Head of caudate nucleus (tissue), 42 donors: ENCODE results near the gene ZSCAN21.
A peak's percentile ranks its signal among the peaks of the same experiment; 100 is the strongest.

ENCODE experiments used
- DNase-seq, 42 donors: peaks; one replicate each; pipeline versions ENCODE4 v3.0.0 to v3.0.0-alpha.2; 2020 to 2021; ENCODE audit warnings: mixed read lengths in 7 of 42
- intact Hi-C: fragments of 100-400 bp; cut with DNase I; formaldehyde crosslinking; loops from one replicate; pipeline ENCODE4 v1.15.0; 2022

The ZSCAN21 gene

DNA sequence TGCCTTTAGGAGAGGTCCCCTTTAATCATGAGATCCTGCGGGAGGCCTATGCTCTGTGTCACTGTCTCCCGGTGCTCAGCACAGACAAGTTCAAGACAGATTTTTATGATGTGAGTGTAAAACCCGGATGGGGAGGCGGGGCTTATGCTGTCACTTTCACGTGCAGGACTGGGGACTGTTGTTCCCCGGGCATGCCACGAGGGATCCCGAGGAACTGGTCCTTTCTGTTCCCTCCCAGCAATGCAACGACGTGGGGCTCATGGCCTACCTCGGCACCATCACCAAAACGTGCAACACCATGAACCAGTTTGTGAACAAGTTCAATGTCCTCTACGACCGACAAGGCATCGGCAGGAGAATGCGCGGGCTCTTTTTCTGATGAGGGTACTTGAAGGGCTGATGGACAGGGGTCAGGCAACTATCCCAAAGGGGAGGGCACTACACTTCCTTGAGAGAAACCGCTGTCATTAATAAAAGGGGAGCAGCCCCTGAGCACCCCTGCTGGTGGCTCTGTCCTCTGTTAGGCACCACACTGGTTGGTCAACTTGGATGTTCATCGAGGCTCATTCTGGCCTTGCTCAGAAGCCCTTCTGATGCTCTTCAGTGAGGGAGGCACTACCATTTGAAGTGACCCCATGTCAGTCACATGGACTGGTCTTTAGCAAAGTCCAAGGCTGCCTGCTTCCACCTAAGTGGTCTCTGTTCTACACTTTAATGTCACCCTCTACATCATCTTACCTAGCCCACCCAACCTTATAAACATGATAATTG lies 42.0 kb downstream of the ZSCAN21 start:
- no peak for DNase-seq
- intact Hi-C loops: no loop called here

DNA sequence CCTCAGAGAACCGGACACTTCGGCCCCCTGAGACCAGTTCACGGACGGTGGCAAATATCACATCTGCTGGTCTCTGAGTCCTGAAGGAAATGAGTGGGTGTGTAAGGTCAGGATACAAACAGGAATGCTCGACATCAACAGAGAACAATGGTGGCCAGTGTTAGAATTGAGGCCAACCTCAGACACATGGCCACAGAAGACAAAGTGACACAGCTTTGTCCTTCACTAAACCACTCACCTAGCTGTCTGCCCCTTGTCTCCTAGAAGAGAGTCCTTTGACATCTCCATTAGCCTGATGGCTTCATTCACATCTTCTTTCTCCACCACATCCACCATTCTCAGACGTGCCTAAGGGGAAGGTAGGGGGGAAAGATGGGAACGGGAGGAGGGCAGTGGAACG lies 43.5 kb downstream of the ZSCAN21 start:
- DNase-seq: no peak
- intact Hi-C loops: no loop called here

DNA sequence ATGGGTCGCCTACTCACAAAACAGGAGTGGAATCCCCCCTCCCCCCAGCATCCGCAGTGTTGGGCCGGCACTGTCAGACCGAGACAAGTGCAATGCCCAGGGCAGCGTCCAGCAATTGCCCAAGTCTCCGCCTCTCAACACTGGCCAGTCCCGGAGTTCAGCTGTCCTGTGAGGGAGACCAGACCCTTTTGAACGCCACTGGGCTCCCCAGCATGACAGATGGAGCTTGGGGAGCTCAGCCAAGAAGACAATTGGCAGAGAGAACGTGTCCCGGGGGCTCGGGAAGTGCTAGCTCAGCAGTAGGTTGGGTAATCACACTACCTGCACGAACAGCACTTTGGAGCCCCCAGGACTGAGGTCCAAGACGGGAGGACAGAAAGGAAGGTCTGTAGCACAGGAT lies 43.9 kb downstream of the ZSCAN21 start:
- no peak for DNase-seq
- intact Hi-C loops: no loop called here

DNA sequence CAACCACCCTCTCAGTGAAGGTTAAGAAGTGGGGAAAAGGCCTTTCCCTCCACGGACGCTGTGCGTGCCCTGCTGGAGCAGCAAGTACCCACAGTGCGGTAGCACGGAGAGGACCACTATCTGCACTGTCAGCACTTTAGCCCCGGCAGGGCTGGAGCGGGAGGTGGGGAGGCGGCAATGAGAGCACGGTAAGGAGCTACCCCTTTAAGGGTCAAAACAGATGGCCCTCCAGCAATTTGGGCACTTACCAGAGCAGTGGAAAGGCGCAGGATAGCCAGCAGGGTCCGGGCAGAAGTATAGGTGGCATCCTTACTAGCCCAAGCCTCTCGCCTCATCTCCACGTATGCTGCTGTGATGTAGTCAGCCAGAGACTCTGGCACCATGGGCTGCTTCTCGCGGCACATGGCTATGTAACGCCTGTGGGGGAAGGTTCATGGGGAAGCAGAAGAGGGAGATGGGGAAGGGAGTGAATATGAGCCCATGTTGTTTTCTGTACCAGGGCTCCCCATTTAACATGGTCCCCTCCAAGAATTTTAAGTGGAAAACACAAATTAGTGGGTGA lies 44.4 kb downstream of the ZSCAN21 start:
- no peak for DNase-seq
- intact Hi-C loops: no loop called here

DNA sequence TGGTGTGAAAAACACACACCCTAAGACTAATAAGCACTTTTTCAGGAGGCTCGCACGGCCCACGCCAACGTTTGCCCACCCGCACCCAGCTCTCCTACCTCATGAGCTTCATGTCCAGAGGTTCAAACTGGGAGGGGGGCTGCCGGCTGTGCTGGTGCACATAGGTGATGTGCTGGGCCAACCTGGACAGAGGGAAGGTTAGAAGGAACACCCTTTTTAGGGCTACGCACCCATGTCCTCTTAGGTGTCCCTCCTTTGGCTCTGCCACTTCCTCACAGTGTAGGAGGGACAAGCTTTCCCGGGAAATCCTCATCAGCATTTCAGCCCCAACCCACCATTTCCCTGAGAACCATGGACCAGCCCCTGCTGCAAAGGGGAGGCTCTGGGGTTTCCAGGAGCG lies 45.7 kb downstream of the ZSCAN21 start:
- no peak for DNase-seq
- intact Hi-C loops: no loop called here

DNA sequence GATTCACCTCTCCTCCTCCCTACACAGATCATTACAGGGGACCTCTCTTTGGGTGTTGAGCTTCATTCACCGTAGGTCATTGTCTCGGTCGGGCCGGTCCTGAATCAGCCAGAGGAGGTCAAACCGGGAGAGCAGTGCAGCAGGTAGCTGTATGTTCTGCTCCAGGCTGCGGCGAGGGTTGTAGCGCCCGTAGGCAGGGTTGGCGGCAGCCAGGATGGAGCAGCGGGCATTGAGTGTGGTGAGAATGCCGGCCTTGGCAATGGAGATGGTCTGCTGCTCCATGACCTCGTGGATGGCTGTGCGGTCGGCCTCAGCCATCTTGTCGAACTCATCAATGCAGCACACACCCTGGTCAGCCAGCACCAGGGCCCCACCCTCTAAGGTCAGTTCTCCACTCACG lies 46.1 kb downstream of the ZSCAN21 start:
- no peak for DNase-seq
- intact Hi-C loops: no loop called here

DNA sequence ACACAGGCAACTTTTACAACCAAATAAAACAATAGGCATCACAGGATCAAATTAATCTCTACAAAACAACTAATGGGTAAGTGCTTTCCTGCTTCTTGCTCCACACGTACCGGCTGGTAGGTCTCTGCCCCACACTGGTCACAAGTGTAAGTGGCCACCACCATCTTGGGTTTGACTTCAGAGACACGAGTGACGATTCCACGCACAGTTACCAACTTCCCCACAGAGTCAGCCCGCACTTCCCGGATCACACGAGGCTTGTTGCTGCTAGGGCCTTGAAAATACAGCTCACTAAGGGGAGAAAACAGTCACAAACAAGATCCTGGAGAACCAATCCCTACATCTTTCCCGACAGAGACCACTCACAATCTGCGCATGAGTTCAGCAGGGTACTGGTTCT lies 49.3 kb downstream of the ZSCAN21 start:
- DNase-seq: no peak
- intact Hi-C loops: no loop called here

DNA sequence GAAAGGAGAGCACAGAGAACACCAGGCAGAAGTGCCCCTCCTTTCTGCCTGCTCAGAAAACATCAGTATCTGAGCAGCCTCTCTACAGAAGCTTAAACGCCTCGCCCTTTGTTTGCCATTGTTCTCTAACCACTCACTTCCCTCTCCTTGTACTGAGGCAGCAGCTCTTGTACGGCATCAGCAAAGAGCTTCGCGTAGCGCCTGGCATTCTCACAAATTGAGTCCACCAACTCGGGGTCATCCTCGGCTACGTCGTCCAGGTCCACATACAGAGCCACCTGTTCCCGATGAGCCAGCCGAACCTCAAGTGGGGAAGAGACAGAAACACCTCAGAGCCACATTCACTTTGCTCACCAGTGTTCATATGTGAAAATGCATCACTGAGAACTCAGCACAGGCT lies 49.9 kb downstream of the ZSCAN21 start:
- intact Hi-C loops: no loop called here
- DNase-seq: no peak

DNA sequence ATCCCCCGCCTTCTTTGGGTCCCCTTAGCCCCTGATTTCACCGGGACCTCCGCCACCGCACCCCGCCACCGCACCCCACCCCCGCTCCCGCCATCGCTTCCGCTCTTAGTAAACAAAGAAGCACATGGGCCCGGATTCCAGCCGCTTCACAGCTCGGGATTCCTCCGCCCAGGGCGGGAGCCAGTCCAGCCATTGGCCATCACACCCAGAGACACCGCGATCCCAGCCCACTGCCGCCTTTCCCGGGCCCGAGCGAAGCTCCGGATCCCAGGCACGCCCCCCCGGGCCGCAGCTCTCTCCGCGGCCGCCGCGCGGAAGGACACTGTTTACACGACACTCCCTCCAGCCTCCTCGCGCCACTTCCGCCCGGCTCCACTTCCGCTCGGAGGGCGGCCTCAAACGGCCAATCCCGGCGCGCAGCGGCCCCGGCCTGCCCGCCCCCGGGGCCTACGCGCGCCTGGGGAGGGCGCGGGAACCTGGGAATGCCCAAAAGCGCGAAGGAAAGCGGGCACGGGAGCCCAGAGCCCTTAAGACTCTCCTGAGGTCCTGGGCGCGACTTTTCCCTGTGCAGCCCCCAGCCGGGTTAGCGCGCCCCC lies 50.9 kb downstream of the ZSCAN21 start:
- intact Hi-C loops: no loop called here
- DNase-seq: peak; percentile 71 to 95 (median 90)

DNA sequence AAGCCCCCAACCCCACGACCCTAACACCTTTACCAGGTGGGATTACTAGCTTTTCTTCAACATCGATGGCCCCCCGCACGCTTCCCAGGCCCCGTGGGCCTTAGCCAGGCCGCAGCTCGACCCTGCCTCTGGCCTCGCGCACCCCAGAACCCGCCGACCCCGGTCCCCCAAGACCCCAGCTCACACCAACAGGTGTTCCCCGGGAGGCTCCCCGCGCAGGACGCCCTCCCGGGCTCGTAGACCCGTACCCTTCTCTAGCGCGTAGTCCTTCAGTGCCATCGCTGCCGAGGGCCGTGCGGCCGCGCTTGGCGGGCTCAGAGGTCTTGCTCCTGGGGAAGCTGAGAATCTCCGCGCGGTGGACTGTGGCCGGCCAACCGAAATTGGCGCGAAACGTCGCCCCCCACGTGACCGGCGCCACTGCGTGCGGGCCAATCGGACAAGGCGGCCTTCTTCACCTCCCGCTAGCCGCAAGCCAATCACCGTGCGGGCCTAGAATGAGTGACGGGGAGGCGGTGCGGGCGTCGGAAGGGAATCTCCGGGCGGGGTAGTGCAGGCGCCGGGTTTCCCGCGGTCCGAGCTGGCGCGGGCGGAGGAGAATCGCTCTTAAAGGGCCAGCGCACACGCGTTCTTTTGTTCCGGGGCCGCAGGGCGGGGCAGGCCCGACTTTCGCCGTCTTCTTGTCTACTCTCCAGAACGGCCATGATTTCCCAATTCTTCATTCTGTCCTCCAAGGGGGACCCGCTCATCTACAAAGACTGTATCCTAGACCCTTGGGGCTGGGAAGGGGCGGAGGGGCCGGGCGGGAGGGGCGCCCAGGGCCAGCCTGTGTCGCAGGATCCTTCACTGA lies 51.7 kb downstream of the ZSCAN21 start, which contains the start of the genes AP4M1 and MCM7:
AP4M1 (plus strand) TSS at position 628 of the 847 bp plus-strand sequence; CDS start at position 700, 72 bp downstream.
MCM7 (minus strand) TSS at position 382 of the 847 bp plus-strand sequence; CDS start at position 279, 103 bp downstream.
- DNase-seq: peak; percentile 97 to 100 (median 100)
- intact Hi-C loops: no loop called here

DNA sequence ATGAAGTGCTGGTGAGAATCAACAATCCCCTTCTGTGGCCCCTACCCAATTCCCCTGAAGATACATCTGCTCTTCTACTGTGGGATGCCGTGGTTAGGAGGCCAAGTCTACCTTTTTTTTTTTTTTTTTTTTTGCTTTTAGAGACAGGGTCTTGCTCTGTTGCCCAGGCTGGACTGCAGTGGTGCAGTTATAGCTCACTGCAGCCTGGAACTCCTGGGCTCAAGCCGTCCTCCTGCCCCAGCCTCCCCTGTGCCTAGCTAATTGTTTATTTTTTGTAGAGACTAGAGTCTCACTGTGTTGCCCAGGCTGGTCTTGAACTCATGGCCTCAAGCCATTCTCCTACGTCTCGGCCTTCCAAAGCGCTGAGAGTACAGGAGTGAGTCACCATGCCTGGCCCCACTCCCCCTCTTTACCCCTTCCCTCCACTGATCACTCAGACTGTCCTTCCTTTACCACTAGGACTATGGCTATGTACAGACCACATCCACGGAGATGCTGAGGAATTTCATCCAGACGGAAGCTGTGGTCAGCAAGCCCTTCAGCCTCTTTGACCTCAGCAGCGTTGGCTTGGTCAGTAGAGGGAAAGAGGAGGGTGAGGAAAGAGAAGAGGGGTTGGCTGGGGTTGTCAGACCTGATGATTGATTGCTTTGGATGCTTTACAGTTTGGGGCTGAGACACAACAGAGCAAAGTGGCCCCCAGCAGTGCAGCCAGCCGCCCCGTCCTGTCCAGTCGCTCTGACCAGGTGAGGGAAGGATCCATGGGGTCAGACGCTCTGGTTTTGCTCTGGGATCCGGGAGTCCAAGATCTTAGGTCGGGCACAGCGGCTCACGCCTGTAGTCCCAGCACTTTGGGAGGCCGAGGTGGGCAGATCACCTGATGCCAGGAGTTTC lies 53.6 kb downstream of the ZSCAN21 start:
- intact Hi-C loops: no loop called here
- DNase-seq: no peak

DNA sequence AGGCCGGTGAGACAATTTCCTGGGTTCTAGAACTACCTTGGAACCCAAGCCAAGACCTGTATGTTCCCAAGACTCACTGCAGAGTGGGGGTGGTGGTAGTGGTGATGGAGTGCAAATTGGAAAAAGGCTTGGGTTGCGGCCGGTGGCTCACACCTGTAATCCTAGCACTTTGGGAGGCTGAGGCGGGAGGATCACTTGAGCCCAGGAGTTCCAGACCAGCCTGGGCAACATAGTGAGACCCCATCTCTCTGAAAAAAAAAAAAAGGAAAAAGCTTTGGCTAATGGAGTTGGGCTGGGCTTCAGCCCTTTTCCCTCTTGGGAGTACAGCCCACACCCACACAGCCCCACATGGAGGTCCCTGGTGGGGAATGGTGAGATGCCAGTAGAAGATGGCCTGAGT lies 56.0 kb downstream of the ZSCAN21 start:
- DNase-seq: no peak
- intact Hi-C loops: no loop called here

DNA sequence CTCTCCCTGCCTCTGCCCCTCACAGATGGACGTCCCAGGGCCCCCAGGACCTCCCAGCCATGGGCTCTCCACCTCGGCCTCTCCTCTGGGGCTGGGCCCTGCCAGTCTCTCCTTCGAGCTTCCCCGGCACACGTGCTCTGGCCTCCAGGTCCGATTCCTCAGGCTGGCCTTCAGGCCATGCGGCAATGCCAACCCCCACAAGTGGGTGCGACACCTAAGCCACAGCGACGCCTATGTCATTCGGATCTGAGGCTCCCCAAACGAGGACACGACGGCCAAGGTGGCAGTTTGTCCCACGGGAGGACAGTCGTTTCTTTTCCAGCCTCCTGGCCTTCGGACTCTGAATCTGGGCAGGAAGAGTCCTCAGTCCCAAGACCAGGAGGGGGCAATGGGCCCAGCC lies 57.1 kb downstream of the ZSCAN21 start:
- no peak for DNase-seq
- intact Hi-C loops: no loop called here

DNA sequence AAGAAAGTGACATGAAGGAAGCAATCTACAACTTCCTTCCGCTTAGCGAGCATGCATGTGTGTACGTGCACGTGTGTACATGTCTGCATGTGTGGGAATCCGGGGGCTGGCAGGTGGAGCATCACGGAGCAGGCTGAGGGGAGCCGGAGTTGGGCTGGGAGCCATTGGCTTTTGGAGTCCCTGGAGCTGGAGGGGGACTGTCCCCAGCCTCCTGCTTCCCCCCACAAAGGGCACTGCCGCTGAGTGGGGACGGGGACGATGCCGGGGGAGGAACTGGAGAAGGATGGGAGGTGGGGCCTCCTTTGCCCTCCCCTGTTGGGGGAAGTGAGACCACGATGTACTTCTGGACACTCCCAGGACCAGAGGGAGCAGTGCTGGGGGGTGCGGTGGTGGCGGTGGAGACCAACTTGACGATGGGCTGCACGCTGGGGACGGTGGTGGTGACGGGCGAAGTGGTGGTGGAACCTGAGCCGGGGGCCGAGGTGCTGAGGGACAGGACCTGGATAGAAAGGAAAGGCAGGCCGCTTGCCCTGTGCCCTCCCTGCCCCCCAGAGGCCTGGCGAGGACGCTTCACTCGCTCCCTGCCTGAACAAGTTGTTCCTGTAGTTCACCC lies 57.7 kb downstream of the ZSCAN21 start:
- intact Hi-C loops: no loop called here
- DNase-seq: peak in 1 of 42 donors; percentile 47

DNA sequence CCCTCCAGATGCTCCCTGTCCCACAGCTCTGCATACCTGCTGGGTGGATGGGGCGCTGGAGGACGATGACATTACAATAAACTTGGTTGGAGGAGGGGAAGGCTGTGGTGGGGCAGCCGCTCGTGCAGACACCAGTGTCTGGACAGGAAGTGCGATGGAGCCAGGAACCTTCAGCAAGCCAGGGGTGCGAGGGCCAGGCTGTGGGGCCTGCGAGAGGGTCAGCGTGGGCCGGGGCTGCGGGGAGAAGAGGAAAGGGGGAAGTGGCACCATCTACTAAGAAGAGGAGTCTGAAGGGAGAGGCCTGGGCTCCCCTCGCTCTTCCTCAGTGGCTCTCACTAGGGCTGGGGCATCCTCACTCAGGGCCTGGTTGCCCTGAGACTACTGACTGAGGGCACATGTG lies 58.3 kb downstream of the ZSCAN21 start:
- DNase-seq: no peak
- intact Hi-C loops: no loop called here

DNA sequence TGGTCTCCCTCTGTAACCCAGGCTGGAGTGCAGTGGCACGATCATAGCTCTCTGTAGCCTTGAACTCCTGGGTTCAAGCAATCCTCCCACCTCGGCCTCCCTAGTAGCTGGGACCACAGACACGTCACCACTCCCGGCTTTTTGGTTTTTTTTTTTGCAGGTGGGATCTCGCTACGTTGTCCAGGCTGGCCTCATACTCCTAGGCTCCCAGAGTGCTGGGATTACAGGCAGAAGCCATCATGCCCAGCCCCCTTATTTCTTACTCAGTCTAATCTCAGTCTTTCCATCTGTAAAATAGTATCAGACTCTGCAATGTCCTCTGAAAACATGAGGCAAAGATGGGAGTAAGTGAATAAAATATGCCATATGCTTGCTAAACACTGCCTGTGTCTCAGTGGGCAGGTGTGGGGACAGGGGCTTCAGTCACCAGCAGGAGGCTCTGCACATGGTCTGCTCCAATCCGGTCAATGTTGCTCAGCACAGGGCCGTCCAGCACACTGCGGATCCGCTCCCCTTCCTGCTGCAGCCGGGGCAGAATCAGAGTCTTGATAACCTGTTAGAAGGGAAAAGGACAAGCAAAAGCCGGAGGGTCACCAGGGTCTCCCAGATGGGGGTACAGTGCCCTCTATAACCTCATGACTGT lies 60.1 kb downstream of the ZSCAN21 start:
- intact Hi-C loops: no loop called here
- DNase-seq: no peak

DNA sequence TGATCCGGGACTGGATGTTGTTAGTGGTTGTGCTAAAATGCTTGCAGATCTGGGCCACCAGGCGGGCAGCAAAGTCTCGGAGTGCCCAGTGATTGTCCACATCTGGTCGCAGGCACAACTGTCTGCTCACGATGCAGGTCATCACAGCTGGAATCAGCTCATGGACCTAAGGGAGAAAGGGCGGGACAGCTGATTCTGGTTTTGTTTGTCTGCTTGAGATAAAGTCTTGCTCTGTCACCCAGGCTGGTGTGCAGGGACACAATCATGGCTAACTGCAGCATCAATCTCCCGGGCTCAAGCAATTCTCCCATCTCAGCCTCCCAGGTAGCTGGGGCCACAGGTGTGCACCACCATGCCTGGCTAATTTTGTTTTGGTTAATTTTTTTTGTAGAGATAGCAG lies 61.6 kb downstream of the ZSCAN21 start:
- intact Hi-C loops: no loop called here
- DNase-seq: no peak

DNA sequence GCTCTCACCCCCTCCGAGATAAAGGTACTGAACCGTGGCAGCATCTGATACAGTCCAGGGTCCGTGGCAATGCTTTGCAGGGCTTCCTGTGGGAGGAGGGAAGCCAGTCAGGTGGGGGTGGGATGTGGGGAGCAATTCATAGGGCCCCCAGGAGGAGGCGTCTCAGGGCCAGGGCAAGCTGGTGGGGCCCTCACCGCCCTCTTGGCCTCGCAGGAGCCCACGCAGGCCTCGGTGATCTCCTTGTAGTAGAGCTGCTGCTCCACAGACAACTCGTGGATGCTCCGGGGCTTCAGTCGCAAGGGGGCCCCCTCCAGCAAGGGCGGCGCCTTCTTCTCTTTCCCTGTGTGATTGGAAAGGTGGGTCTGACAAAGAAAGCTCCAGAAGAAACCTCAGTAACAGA lies 62.3 kb downstream of the ZSCAN21 start:
- intact Hi-C loops: no loop called here
- no peak for DNase-seq
